Measurements from ENCODE around the gene GASK1A. TPM values are rescaled to one million over a fixed set of nuclear protein-coding genes. Genes with fewer than 3 reads are reported as not detected.

Gene GASK1A
- total RNA-seq, 1 donor = 0.63 TPM

DNA sequence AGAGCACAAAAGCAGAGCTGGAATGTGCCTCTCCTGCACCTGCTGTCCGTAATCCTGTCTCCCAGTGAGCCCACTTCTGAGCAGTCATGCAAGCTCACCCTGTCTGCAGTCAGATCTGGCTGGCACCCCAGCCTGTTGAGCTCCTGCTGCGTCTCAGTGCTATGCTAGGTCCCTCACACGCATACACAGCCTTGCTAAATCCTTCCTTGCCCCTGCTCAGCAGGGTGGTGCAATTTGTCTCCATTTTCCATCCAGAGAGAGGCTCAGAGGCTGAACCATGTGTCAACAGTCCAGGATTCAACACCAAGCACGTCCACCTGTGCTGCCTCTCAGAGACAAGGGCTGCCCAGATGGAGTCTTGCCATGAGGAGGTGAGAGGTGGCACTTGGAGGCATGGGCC is 115.7 kb downstream of the GASK1A start:
- TF ChIP-seq, protein P1, sequence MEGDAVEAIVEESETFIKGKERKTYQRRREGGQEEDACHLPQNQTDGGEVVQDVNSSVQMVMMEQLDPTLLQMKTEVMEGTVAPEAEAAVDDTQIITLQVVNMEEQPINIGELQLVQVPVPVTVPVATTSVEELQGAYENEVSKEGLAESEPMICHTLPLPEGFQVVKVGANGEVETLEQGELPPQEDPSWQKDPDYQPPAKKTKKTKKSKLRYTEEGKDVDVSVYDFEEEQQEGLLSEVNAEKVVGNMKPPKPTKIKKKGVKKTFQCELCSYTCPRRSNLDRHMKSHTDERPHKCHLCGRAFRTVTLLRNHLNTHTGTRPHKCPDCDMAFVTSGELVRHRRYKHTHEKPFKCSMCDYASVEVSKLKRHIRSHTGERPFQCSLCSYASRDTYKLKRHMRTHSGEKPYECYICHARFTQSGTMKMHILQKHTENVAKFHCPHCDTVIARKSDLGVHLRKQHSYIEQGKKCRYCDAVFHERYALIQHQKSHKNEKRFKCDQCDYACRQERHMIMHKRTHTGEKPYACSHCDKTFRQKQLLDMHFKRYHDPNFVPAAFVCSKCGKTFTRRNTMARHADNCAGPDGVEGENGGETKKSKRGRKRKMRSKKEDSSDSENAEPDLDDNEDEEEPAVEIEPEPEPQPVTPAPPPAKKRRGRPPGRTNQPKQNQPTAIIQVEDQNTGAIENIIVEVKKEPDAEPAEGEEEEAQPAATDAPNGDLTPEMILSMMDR (IDR thresholded peaks at IDR 0.05; ENCODE audit: insufficient read depth, low read length) = no peak
- no peak for DNase-seq (ENCODE audit: low read depth)
- H3K4me3 ChIP-seq (ENCODE audit: low read depth, low read length) = no peak overlapping the region

DNA sequence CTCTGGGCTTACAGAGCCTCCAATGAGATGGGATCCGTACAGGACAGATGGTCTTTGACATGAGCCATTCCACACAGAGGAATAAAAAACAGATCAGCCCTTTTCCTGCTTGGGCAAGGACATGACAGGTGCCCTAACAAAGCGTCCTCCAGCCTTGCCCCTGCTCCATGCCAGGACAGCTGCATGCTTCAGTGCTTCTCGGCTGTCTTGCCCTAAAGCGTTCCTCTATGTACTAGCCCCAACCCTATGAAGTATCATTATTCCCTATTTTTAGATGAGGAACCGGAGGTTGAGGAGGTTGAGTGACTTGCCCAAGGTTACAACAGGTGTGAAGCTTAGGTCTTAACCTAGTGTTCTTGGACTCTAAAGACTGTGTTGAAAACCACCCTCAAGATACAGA is 116.3 kb downstream of the GASK1A start:
- H3K4me3 ChIP-seq (ENCODE audit: low read depth, low read length) = no peak overlapping the region
- TF ChIP-seq, protein P1 (IDR thresholded peaks at IDR 0.05; ENCODE audit: insufficient read depth, low read length) = no peak
- DNase-seq (ENCODE audit: low read depth) = no peak

DNA sequence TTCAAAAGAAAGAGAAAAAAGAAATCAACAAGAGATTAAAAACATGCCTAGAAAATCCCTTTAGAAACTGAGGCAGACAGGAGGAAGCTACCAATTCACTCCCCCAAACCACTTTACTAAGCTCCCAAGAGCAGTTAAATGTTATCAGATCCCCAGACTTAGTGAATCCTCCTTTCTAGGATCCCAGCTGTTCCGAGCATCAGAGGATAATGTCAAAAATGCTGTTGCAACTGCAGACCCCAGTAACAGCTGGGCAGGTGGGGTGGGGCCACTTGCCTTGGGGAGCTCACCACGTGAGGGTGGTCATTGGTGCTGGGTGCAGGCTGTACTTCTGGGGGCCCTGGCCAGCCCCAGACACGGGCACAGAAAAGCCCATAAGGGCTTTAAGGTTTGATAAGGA is 117.7 kb downstream of the GASK1A start:
- no peak for DNase-seq (ENCODE audit: low read depth)
- TF ChIP-seq, protein P1 (IDR thresholded peaks at IDR 0.05; ENCODE audit: insufficient read depth, low read length) = no peak
- H3K4me3 ChIP-seq (ENCODE audit: low read depth, low read length) = no peak overlapping the region

DNA sequence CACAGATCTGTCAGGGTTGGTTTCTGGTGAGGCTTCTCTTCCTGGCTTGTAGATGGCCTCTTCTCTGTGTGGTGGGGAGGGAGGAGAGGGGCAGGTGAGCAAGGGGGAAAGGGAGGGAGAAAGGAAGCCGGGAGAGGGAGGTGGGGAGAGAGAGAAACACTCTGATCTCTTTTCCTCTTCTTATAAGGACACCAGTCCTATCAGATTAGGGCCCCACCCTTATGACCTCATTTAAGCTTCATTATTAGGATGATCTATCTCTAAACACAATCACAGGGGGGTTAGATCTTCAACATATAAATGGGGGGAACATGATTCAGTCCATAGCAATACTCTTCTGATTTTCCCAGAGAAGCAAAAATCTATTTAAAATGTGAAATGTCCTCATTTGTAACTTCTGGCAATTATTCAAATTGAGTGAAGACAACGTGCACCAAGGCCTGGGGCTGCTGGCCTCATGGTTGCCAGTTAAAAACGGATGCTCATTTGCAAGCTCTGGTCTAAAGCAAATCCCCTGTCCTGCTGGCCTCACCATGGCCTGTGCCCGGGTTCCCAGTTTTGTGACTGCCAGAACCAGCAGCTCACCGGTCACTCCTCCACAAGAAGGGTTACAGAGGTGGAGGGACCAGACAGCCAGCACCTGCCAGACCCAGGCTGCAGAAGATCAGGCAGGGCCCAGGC is 118.4 kb downstream of the GASK1A start:
- no peak overlapping the region for H3K4me3 ChIP-seq (ENCODE audit: low read depth, low read length)
- DNase-seq (ENCODE audit: low read depth) = no peak
- TF ChIP-seq, protein P1 (IDR thresholded peaks at IDR 0.05; ENCODE audit: insufficient read depth, low read length) = no peak

- TF ChIP-seq, protein P1 (IDR thresholded peaks at IDR 0.05; ENCODE audit: insufficient read depth, low read length) = no peak
- H3K4me3 ChIP-seq (ENCODE audit: low read depth, low read length) = no peak overlapping the region
- DNase-seq (ENCODE audit: low read depth) = no peak
These were observed 119.7 kb downstream of the GASK1A start for GRCh38 chr3:43098761-43099160.

DNA sequence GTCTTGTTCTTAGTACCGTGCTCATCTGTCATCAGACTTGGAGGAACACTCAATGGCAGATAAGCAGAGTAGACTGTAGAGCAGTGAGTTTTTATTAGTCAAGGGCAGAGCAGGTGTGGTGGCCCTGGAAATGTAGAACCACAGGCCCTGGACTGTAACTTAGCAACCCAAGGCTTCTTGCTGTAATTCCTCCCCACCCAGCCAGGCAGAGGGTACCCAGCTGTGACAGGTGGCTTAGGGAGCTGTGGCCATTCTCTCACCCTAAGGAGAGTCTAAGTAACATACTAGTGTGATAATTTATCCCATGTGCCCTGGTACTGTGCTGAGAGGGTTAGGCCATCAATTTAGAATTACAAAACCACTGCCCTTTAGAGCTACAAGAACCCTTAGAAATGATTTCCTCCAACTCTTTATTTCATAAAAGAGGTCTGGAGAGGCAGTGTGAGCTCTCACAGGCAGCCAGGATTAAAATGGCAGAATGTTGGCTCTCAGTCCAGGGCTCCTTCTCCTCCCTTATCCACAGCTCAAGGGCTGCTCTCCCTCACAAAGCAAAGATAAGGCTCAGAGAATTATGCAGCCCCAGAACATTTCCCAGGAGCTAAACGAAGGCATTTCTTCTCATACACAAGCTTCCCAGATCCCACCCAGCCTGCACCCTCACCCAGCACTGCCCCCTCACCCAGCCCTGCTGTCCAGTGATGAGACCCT is 123.8 kb downstream of the GASK1A start:
- DNase-seq (ENCODE audit: low read depth) = peak; percentile 22
- TF ChIP-seq, protein P1 (IDR thresholded peaks at IDR 0.05; ENCODE audit: insufficient read depth, low read length) = no peak
- no peak overlapping the region for H3K4me3 ChIP-seq (ENCODE audit: low read depth, low read length)

All from fibroblast of the aortic adventitia (primary cell).